Measurements from ENCODE around the gene MAGI2. TPM values are rescaled to one million over a fixed set of nuclear protein-coding genes. Genes with fewer than 3 reads are reported as not detected.

Gene MAGI2
- polyA plus RNA-seq, 3 donors, result 0.03 to 0.11 TPM; not detected in 1

DNA sequence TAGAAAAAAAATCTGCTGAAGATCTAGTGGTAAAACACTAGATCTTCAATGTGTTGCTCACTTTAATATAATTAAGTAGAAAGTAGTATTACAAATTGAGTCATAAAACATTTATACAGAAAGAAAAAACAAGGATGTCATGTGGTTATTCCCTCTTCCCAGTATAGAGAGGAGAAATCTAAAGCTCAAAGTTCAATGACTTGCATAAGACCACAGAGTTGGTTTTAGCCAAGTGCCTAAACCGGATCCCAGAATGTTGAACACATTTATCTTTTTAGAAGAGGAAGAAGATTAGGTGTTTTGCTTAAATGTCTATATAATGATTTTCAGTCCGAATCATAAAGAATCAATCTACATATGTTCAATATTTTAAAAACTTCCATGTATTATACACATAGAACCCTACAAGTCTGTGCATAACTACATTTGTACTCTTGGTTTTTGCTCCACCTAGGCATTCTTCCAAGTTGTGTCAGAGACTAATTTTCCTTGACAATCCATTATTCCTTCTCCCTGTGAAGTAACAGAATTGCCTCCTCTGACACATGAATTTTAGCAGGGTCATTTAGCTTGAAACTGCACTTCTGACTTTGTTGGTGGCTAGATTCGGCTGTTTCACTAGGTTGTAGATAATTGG lies 389.2 kb downstream of the MAGI2 start:
- Mint-ChIP-seq H3K27ac (no peak overlapping the region), H3K4me3 (no peak overlapping the region), H3K4me1 (no peaks in the 10 kb centered on the region), H3K27me3 (ENCODE audit: low read depth in 3 of 3) (no peaks in the 10 kb centered on the region), H3K36me3 (no peaks in the 10 kb centered on the region), H3K9me3 (peaks cover 0 to 6% (median 2%) of the 10 kb centered on the region in 7 donors)
- H3K27ac ChIP-seq (ENCODE audit: low read depth in 1 of 2, low read length in 2 of 2), result no peak overlapping the region
- H3K4me1 ChIP-seq (ENCODE audit: control insufficient read depth in 1 of 2, insufficient read depth in 2 of 2, low read length in 2 of 2), result no peaks in the 10 kb centered on the region
- no peaks in the 10 kb centered on the region for H3K27me3 ChIP-seq (ENCODE audit: control insufficient read depth in 2 of 2, insufficient read depth in 2 of 2, low read length in 2 of 2)
- WGBS (ENCODE audit: insufficient coverage), result no CpG with 5 or more reads among the region's 3 CpGs
- intact Hi-C loops (cut with micrococcal nuclease), result no loop called here
- no peaks in the 10 kb centered on the region for H4K20me1 ChIP-seq (ENCODE audit: insufficient read depth, low read length)
- no peak overlapping the region for H3K4me3 ChIP-seq (replicated peaks in 1 of 3; ENCODE audit: low read depth in 2 of 3, low read length in 3 of 3)
- H3K79me2 ChIP-seq (ENCODE audit: insufficient read depth, low read length), result no peaks in the 10 kb centered on the region
- H3K9ac ChIP-seq (ENCODE audit: insufficient read depth, low read length, poor library complexity, severe bottlenecking), result no peak overlapping the region
- H3K4me2 ChIP-seq (replicated peaks; ENCODE audit: extremely low read depth, low read length, poor library complexity, severe bottlenecking), result no peak overlapping the region
- DNase-seq, result no peak
- TF ChIP-seq CTCF (IDR thresholded peaks at IDR 0.05), result no peak
- H3K9me3 ChIP-seq (replicated peaks in 1 of 2; ENCODE audit: control insufficient read depth in 1 of 2, insufficient read depth in 1 of 2, low read length in 2 of 2), result no peaks in the 10 kb centered on the region
- H2AFZ ChIP-seq (ENCODE audit: insufficient read depth, low read depth, low read length, poor library complexity, severe bottlenecking), result no peak overlapping the region
- no peaks in the 10 kb centered on the region for H3K36me3 ChIP-seq (replicated peaks in 1 of 2; ENCODE audit: control insufficient read depth in 1 of 2, insufficient read depth in 2 of 2, low read length in 2 of 2)

DNA sequence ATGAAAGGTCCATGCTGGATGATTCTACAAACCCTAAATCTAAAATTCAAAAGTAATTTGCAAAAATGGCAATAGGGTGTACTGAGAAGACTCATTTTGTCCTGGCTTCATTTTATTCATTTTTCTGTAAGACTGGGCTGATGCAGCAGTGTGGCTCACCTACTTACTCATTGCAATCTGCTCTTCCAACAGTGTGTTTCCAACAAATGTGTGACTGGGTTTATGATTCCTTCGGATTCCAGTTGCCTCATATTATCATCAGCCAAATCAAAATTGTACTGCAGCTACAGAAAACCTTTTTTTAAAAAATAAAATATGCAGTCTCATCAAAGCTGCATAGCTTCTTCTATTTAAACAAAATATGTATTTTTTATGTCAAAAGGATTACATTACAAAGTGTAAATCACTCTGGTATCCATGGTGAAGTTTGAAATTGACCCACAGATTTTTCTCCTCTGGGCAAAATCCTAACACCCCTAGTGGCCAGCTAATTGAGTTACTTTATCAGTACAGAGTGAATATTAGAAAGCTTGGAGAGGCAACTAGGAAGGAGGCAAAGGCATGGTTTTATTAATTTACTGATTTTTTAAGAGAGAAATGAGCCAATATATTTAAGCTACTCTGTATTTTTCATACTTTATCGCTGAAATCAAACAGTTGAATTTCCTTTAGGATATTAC lies 390.3 kb downstream of the MAGI2 start:
- H3K9me3 ChIP-seq (replicated peaks in 1 of 2; ENCODE audit: control insufficient read depth in 1 of 2, insufficient read depth in 1 of 2, low read length in 2 of 2), result no peaks in the 10 kb centered on the region
- no peaks in the 10 kb centered on the region for H3K27me3 Mint-ChIP-seq (ENCODE audit: low read depth in 3 of 3)
- no peak for TF ChIP-seq CTCF (IDR thresholded peaks at IDR 0.05)
- H3K36me3 Mint-ChIP-seq, result no peaks in the 10 kb centered on the region
- intact Hi-C loops (cut with micrococcal nuclease), result no loop called here
- no peaks in the 10 kb centered on the region for H3K27me3 ChIP-seq (ENCODE audit: control insufficient read depth in 2 of 2, insufficient read depth in 2 of 2, low read length in 2 of 2)
- H3K4me1 Mint-ChIP-seq, result no peaks in the 10 kb centered on the region
- no peak overlapping the region for H3K9ac ChIP-seq (ENCODE audit: insufficient read depth, low read length, poor library complexity, severe bottlenecking)
- no peaks in the 10 kb centered on the region for H3K79me2 ChIP-seq (ENCODE audit: insufficient read depth, low read length)
- H4K20me1 ChIP-seq (ENCODE audit: insufficient read depth, low read length), result no peaks in the 10 kb centered on the region
- H3K4me3 Mint-ChIP-seq, result no peak overlapping the region
- H2AFZ ChIP-seq (ENCODE audit: insufficient read depth, low read depth, low read length, poor library complexity, severe bottlenecking), result no peak overlapping the region
- no CpG with 5 or more reads among the region's 2 CpGs for WGBS (ENCODE audit: insufficient coverage)
- H3K36me3 ChIP-seq (replicated peaks in 1 of 2; ENCODE audit: control insufficient read depth in 1 of 2, insufficient read depth in 2 of 2, low read length in 2 of 2), result no peaks in the 10 kb centered on the region
- no peaks in the 10 kb centered on the region for H3K4me1 ChIP-seq (ENCODE audit: control insufficient read depth in 1 of 2, insufficient read depth in 2 of 2, low read length in 2 of 2)
- no peak overlapping the region for H3K4me3 ChIP-seq (replicated peaks in 1 of 3; ENCODE audit: low read depth in 2 of 3, low read length in 3 of 3)
- no peak overlapping the region for H3K4me2 ChIP-seq (replicated peaks; ENCODE audit: extremely low read depth, low read length, poor library complexity, severe bottlenecking)
- DNase-seq, result no peak
- no peak overlapping the region for H3K27ac ChIP-seq (ENCODE audit: low read depth in 1 of 2, low read length in 2 of 2)
- H3K9me3 Mint-ChIP-seq, result peaks cover 0 to 3% (median 0%) of the 10 kb centered on the region in 7 donors
- no peak overlapping the region for H3K27ac Mint-ChIP-seq

Data from CD14-positive monocyte (primary cell).